HG03066 (cell line): ENCODE results near the gene PPP2R3C.
"Not testable (repeated sequence)": the region's sequence is repeated elsewhere in the genome, so short reads cannot be mapped to it uniquely, and the experiment has no call there.

ENCODE experiments used
- ATAC-seq: cut with Tn5 transposase; IDR thresholded peaks from one replicate; pipeline ENCODE4 v1.9.1; 2021; ENCODE audit warnings: low read depth; ENCODE audit not compliant: unreplicated experiment

PPP2R3C gene

DNA sequence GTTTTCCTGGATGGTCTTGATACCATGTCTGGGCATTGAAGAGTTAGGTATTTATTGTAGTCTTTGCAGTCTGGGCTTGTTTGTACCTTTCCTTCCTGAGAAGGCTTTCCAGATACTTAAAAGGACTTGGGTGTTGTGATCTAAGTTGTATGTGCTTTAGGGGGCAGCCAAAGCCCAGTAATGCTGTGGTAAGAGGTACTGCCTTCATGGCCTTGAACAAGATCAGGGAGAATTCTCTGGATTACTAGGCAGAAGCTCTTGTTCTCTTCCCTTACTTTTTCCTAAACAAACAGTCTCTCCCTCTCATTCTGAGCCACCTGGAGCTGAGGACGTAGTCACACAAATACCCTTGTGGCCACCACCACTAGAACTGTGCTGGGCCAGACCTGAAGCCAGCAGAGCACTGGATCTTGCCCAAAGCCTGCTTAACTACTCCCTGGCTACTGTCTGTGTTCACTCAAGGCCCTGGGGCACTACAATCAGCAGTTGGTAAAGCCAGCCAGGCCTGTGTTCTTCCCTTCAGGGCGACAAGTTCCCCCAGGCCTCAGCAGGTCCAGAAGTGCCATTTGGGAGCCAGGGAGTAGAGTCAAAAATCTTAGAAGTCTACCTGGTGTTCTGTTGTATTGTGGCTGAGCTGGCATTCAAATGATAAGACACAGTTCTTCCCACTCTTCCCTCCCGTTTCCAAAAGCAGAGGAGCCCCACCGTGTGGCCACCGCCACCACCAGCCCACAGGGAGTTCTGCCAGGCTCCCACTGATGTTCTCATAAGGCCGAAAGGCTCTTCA, 11.9 kb upstream of the PPP2R3C start:
- ATAC-seq = no peak

- ATAC-seq = no peak
Observed at GRCh38 chr14:35124127-35124526, 2.3 kb upstream of the PPP2R3C start.

GRCh38 chr14:35123388-35123703, 1.6 kb upstream of the PPP2R3C start:
- ATAC-seq = no peak

DNA sequence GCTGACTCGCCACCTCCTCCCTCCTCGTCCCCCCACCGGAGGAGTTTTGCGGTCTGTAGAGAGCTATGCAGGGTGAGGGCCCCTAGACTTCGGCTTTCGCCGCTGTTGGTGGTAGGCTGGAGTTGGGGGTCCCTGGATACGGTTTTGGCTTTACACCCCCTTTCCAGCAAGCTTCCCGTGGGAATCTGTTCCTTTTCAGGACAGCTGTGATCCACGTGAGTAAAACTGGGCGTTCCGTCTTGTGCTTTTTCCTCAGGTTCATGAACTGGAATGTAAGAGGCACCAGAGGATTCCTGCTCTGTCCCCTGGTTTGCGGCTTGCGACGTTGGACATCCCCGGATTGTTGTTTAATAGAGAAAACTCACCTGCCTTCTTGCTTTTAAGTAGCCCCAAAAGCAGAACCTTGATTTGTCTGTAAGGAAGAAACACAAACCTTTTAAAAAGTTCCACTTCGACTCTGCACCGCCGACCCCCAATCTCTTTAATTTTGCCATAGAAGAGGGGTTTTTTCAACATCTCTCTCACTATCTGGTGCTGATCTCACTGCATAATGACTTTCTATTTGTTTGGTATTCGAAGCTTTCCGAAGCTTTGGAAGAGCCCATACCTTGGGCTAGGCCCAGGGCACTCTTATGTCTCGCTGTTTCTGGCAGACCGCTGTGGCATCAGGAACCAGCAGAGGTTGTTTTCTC, 1.1 kb upstream of the PPP2R3C start:
- no peak for ATAC-seq

DNA sequence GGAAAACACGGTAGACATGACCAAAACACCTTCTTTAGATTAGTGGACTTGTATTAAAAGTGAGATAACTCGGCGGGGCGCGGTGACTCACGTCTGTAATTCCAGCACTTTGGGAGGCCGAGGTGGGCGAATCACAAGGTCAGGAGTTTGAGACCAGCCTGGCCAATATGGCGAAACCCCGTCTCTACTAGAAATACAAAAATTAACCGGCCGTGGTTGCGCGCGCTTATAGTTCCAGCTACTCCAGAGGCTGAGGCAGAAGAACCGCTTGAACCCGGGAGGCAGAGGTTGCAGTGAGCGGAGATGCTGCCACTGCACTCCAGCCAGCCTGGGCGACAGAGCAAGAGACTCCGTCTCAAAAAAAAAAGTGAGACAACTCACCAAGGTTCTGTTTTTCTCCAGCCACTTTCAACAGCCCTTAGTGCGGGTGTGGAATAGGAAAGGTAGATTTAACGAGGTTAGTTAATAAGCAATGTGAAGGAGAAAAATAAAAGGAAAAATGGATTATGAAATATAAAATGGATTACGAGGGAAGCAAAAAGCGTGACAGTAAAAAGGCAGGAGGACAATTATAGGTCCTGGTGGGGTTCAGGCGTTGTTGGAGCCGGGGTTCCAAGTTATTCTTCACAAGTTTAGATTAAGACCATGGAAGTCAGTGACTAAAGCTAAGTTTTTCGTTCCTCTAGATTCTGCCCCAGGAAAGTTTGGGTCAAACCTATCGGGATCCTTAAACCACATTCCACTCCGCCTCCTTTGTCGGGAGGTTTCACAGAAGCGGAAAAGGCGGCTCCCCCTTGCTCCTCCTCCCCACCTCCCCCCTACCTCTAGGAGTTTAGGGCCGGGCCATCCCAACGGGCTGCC, 534 bp downstream of the PPP2R3C start:
- ATAC-seq = no peak

- ATAC-seq = no peak
Observed at GRCh38 chr14:35117112-35117511, 4.7 kb downstream of the PPP2R3C start.

DNA sequence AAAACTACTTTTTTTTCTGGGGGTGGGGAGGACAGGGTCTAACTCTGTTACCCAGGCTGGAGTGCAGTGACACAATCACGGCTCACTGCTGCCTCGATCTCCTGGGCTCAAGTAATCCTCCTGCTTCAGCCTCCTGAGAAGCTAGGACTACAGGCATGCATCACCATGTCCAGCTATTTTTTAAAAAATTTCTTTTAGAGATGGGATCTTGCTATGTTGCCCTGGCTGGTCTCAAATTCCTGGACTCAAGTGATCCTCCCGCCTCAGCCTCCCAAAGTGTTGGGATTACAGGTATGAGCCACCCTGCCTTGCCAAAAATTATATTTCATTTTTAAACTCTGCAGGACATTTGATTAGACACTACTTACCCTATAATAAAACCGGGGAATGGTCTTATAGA, 5.5 kb downstream of the PPP2R3C start:
- no peak for ATAC-seq

DNA sequence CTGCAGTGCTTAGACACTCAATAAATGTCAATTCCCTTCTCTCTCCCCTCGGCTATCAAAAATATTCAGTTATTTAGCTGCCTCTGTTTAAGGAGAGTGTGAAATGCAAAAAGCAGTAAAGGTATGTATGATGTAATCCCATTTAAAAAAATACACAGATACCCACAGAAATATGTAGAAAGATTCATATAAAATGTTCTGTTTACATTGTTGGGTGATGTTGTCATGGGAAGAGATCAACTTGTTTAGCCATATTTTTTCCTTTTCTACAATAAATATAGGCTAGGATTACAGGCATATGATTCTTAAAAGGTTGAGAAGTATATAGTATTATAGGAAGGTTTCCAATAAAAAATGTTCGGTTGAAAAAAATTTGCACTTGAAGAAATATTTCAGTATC, 7.8 kb downstream of the PPP2R3C start:
- ATAC-seq = no peak

DNA sequence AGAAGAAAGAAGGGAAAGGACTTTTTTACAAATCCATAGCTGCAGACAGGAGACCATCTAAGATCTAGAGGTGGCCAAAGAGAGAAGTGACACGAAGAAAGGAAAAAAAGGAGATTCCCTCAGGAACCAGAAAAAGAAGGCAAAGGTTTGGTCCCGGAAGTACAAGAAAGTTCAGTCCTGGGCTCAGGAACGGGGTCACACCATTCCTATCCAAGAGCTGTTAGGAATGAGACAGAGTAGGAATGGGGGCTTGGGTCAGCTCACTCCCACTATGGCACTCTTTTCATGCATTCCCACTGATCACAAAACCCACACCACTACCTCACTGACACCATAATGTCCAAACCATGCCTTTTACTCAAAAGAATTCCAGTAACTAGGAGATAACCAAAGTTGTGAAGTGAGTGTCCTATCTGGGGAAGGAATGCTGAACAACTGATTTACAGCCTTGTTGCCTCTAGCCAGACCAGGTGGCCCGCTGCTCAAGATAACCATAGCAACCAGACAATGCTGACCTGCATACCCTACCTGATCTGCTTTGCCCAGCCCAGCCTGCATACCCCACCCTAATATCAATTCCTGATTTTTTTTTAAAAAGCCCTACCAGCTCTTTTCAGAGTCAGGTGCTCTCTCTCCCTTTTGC, 8.4 kb downstream of the PPP2R3C start:
- ATAC-seq = no peak

DNA sequence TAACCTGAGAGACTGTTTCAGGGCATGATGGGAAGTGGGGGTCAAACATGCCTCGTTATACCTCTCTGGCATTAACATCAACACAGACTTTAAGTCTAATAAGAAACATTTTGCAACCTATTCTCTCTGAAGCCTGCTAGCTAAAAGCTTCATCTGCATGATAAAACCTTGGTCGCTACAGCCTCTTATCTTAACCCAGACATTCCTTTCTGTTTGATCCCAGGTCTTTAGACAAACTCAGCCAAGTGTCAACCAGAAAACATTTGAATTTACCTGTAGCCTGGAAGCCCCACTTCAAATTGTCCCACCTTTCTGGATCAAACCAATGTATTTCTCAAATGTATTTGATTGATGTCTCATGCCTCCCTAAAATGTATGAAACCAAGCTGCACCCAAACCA, 9.1 kb downstream of the PPP2R3C start:
- ATAC-seq = no peak

DNA sequence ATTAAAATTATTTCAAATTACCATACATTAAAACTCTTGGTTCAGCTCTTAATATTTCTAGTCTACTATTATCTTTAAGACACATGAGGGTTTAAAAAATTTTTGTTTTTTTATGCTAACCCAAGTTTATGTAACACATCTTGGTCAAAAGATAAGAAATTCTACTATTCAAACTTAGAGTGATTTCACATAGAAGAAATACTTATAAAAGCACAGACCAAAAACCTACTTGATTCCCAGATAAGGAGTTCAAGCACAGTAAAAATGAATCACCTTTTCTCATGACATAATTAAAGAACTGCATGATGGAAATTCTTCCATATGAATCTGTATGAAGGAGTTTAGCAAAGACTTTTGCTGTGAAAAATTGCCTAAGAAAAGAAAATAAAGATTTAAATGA, 13.9 kb downstream of the PPP2R3C start:
- no peak for ATAC-seq

GRCh38 chr14:35094645-35095044, 27.1 kb downstream of the PPP2R3C start:
- ATAC-seq = not testable (repeated sequence)

DNA sequence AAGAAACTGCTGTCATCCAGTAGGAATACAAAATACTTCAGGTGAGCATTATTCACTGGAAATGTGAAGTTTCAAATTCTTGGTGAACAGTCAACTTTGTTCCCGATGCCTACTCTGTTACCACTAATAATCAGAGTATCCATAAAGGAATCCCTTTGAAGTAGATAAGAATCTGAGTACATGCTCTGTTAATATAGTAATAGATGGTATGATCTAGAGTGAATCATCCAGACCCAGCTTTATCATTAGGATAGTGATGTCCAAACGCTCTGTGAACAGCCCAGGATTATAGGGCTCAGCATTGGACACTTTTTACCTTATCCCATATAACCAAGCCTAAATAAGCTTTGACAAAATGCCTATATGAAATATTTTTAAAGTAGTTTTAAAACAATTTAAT, 33.3 kb downstream of the PPP2R3C start:
- no peak for ATAC-seq

GRCh38 chr14:35085441-35085840, 36.3 kb downstream of the PPP2R3C start:
- ATAC-seq = no peak

GRCh38 chr14:35083530-35084150, 38.1 kb downstream of the PPP2R3C start:
- no peak for ATAC-seq

- no peak for ATAC-seq
Observed at GRCh38 chr14:35079742-35080141, 42.0 kb downstream of the PPP2R3C start.

GRCh38 chr14:35078082-35078481, 43.7 kb downstream of the PPP2R3C start:
- no peak for ATAC-seq

- ATAC-seq = no peak
Observed at GRCh38 chr14:35073486-35073885, 48.3 kb downstream of the PPP2R3C start.

DNA sequence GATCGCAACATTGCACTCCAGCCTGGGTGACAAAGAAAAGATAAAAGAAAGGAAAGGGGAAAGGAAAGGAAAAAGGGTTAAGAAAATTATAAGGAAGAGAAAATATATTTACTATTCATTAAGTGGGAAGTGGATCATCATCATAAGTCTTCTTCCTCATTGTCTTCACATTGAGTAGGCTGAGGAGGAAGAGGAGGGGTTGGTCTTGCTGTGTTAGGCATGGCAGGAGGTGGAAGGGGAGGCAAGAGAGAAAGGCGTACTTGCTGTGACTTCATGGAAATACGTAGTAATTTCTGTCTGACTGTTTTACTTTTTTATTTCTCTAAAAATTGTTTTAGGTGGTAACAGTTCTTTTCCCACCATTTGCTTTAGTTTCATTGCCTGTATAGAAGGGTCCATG, 49.6 kb downstream of the PPP2R3C start:
- ATAC-seq = no peak

DNA sequence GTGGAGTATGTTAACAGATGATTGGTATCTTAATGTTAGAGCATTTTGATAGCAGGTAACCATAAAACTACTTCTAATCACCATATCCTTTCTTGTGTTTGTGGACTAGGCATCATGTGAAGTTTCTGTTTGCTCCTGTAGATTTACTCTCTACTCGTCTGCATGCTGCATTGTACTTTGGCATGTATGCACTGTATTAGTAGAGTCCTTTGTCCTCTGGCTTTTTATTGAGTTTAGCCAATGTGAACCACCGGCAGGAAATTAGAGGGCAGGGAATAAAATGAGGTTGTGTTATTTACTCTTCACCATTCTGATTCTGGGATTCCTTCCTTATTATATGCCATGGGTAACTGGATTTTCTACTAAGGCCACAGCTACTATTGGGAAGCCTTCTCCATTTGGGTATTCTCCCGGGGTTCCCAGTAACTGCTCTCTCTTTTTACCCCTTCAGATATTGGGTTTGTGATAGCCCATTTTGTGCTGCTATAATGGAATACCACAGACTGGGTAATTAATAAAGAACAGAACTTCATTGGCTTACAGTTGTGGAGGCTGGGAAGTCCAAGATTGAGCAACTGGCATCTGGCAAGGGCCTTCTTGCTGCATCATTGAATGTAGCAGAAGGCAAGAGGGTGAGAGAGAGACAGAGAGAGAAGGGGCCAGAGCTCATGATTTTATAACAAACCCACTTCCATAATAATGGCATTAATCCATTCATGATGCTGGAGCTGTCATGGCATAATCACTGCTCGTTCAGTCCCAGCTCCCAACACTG, 53.4 kb downstream of the PPP2R3C start:
- ATAC-seq = no peak
